Testis (tissue), 3 donors: Measurements from ENCODE around the gene TAGLN2. TPM values are rescaled to one million over a fixed set of nuclear protein-coding genes. Genes with fewer than 3 reads are reported as not detected.

Experiments used
- DNase-seq: peaks from one replicate; pipeline ENCODE4 v3.0.0-alpha.2; 2019
- H3K27ac ChIP-seq, 2 donors: fragments of 200-600 bp; sonication (generic); one replicate each; pipeline ENCODE4 v1.5.1; 2019
- H3K27me3 ChIP-seq: fragments of 200-600 bp; sonication (generic); one replicate; pipeline ENCODE4 v1.5.1; 2019
- H3K36me3 ChIP-seq: fragments of 200-600 bp; sonication (generic); one replicate; pipeline ENCODE4 v1.5.1; 2017; ENCODE audit warnings: low read depth; ENCODE audit errors: missing control alignments
- H3K4me1 ChIP-seq: fragments of 200-600 bp; sonication (generic); one replicate; pipeline ENCODE4 v1.5.1; 2019
- H3K4me3 ChIP-seq, 2 donors: fragments of 200-600 bp; sonication (generic); one replicate each; pipeline ENCODE4 v1.5.1; 2017 to 2019
- H3K9me3 ChIP-seq: fragments of 200-600 bp; sonication (generic); one replicate; pipeline ENCODE4 v1.5.1; 2017
- CTCF ChIP-seq, 3 experiments: fragments of 450-650 bp in 2 of 3; fragments of 200-600 bp in 1 of 3; sonication (generic) in 1 of 3; IDR thresholded peaks; one replicate each; pipeline ENCODE4 v1.5.1; 2016 to 2019; ENCODE audit warnings: antibody characterized with exemption in 3 of 3, mild to moderate bottlenecking in 2 of 3, moderate library complexity in 1 of 3
- POLR2A ChIP-seq: fragments of 450-650 bp; IDR thresholded peaks from one replicate; pipeline ENCODE4 v1.6.1; 2017; ENCODE audit warnings: antibody characterized with exemption, mild to moderate bottlenecking, moderate library complexity
- WGBS, 2 donors: methylation state at CpG; one replicate each; pipeline ENCODE4 v1.1.5; 2018; 5-methylcytosine and 5-hydroxymethylcytosine counted together
- intact Hi-C: fragments of 100-400 bp; cut with DNase I; formaldehyde crosslinking; loops from one replicate; pipeline ENCODE4 v1.15.1; 2023; ENCODE audit warnings: low total_unique reads
- polyA plus RNA-seq: library from polyadenylated mRNA; stranded (reverse); fragments of 350-450 nt; fragmentation: Illumina TruSeq; extraction: RNeasy Lipid Tissue Mini Kit (QIAGEN cat#74804); gene quantifications from one replicate; pipeline ENCODE4 v1.2.3, GENCODE V29; 2014; ENCODE audit warnings: low read depth, low replicate concordance; ENCODE audit not compliant: insufficient read depth
- total RNA-seq, 2 donors: library from RNA; depleted of rRNA; stranded (reverse); fragments of >200 nt; gene quantifications; one replicate each; pipeline ENCODE4 v1.2.3, GENCODE V29; 2016

TAGLN2 gene
- total and polyA plus RNA-seq, 3 donors from 2014 or later = 204 to 389 (median 305) TPM

GRCh38 chr1:159897962-159898361 is 27.3 kb downstream of the TAGLN2 start:
- TF ChIP-seq CTCF (IDR thresholded peaks at IDR 0.05) = no peak
- Histone ChIP-seq H3K9me3 (no peaks in the 10 kb centered on the region), H3K36me3 (no peaks in the 10 kb centered on the region), H3K27me3 (no peaks in the 10 kb centered on the region), H3K4me1 (peaks cover 15% of the 10 kb centered on the region), H3K4me3 (no peak overlapping the region), H3K27ac (no peak overlapping the region)
- DNase-seq = no peak
- intact Hi-C loops = no loop called here
- WGBS, 2 donors = 88 to 90% methylated on average over 3 of the region's 3 CpGs

- Histone ChIP-seq H3K4me1 (peaks cover 15% of the 10 kb centered on the region), H3K27ac (no peak overlapping the region), H3K27me3 (no peaks in the 10 kb centered on the region), H3K9me3 (no peaks in the 10 kb centered on the region), H3K36me3 (no peaks in the 10 kb centered on the region), H3K4me3 (no peak overlapping the region)
- TF ChIP-seq CTCF (IDR thresholded peaks at IDR 0.05) (no peak), POLR2A (no peak)
- intact Hi-C loops = no loop called here
- DNase-seq = no peak
- WGBS, 2 donors = 61 to 72% methylated on average over 3 of the region's 3 CpGs
These were observed 28.8 kb downstream of the TAGLN2 start for GRCh38 chr1:159896546-159896930.

- no peak for TF ChIP-seq POLR2A
- no peak for TF ChIP-seq CTCF (IDR thresholded peaks at IDR 0.05)
- no peaks in the 10 kb centered on the region for H3K9me3 ChIP-seq
- no peaks in the 10 kb centered on the region for H3K36me3 ChIP-seq
- WGBS, 2 donors = 58 to 75% methylated on average over 6 of the region's 6 CpGs
- DNase-seq = no peak
- no peak overlapping the region for H3K4me3 ChIP-seq
- peaks cover 13% of the 10 kb centered on the region for H3K4me1 ChIP-seq
- H3K27ac ChIP-seq = no peak overlapping the region
- no peaks in the 10 kb centered on the region for H3K27me3 ChIP-seq
- intact Hi-C loops = no loop called here
These were observed 29.3 kb downstream of the TAGLN2 start for GRCh38 chr1:159895836-159896545.

GRCh38 chr1:159895286-159895685 is 30.0 kb downstream of the TAGLN2 start:
- peaks cover 6% of the 10 kb centered on the region for H3K4me1 ChIP-seq
- H3K4me3 ChIP-seq = no peak overlapping the region
- no peak for TF ChIP-seq CTCF (IDR thresholded peaks at IDR 0.05)
- TF ChIP-seq POLR2A = no peak
- no peaks in the 10 kb centered on the region for H3K27me3 ChIP-seq
- H3K27ac ChIP-seq = no peak overlapping the region
- H3K9me3 ChIP-seq = no peaks in the 10 kb centered on the region
- intact Hi-C loops = no loop called here
- H3K36me3 ChIP-seq = no peaks in the 10 kb centered on the region
- DNase-seq = no peak
- 78 to 91% methylated on average over 3 of the region's 3 CpGs for WGBS, 2 donors

GRCh38 chr1:159892944-159893343 is 32.4 kb downstream of the TAGLN2 start:
- Histone ChIP-seq H3K27ac (no peak overlapping the region), H3K4me3 (no peak overlapping the region), H3K27me3 (no peaks in the 10 kb centered on the region), H3K4me1 (no peaks in the 10 kb centered on the region), H3K36me3 (no peaks in the 10 kb centered on the region), H3K9me3 (no peaks in the 10 kb centered on the region)
- WGBS, 2 donors = 88 to 95% methylated on average over 5 of the region's 5 CpGs
- intact Hi-C loops = no loop called here
- no peak for TF ChIP-seq CTCF (IDR thresholded peaks at IDR 0.05)
- TF ChIP-seq POLR2A = no peak
- DNase-seq = no peak
